SH-SY5Y (cell line): ENCODE results near the gene KIAA1755.

Experiments used
- GATA2 ChIP-seq: IDR thresholded peaks from 2 replicates; pipeline ENCODE4 v1.6.1; 2011; ENCODE audit warnings: mild to moderate bottlenecking, low read depth, low read length
- GATA3 ChIP-seq: IDR thresholded peaks from 2 replicates; pipeline ENCODE4 v1.6.1; 2011; ENCODE audit warnings: low read depth, mild to moderate bottlenecking, low read length, moderate library complexity

- TF ChIP-seq GATA2 (no peak), GATA3 (no peak)
These were observed 32.1 kb downstream of the KIAA1755 start for GRCh38 chr20:38228436-38228835.
